Right renal cortex interstitium (tissue), 3 donors: ENCODE results near the gene HLA-DMB. TPM values are rescaled to one million over a fixed set of nuclear protein-coding genes. Genes with fewer than 3 reads are reported as not detected.

ENCODE experiments used
- DNase-seq, 3 donors: peaks; one replicate each; pipeline ENCODE4 v3.0.0-alpha.2; 2013; ENCODE audit warnings: low read depth in 3 of 3, low spot score in 2 of 3
- polyA plus RNA-seq, 3 donors: library from polyadenylated mRNA; unstranded; fragments of 120-200 nt; gene quantifications; one replicate each; pipeline ENCODE4 v1.2.1, GENCODE V29; 2013; ENCODE audit not compliant: insufficient read length in 3 of 3

The HLA-DMB gene
- polyA plus RNA-seq = 10 to 100 TPM; 73.7 to 80.3 (median 74.3) TPM

- DNase-seq = peak; percentile 74 to 79 (median 76)
These were observed at the start of gene HLA-DMB for GRCh38 chr6:32940656-32941213. Gene HLA-DMB, minus strand, starts transcription at chr6:32941028. Its CDS starts 221 bp downstream, at chr6:32940807.

GRCh38 chr6:32989368-32989767, 48.5 kb upstream of the HLA-DMB start:
- DNase-seq = no peak

GRCh38 chr6:32984622-32985389, 44.0 kb upstream of the HLA-DMB start:
- peak in 1 of 3 donors; percentile 76 for DNase-seq

- no peak for DNase-seq
These were observed 43.3 kb upstream of the HLA-DMB start for GRCh38 chr6:32983964-32984621.

- no peak for DNase-seq
These were observed 42.6 kb upstream of the HLA-DMB start for GRCh38 chr6:32983493-32983848.

GRCh38 chr6:32982702-32983492, 42.1 kb upstream of the HLA-DMB start:
- DNase-seq = no peak

- DNase-seq = no peak
These were observed 41.4 kb upstream of the HLA-DMB start for GRCh38 chr6:32982084-32982701.

- DNase-seq = no peak
These were observed 39.7 kb upstream of the HLA-DMB start for GRCh38 chr6:32980488-32981038.

- no peak for DNase-seq
These were observed 39.1 kb upstream of the HLA-DMB start for GRCh38 chr6:32979720-32980487.

- no peak for DNase-seq
These were observed 37.1 kb upstream of the HLA-DMB start for GRCh38 chr6:32977953-32978324.

- DNase-seq = no peak
These were observed 36.6 kb upstream of the HLA-DMB start for GRCh38 chr6:32977272-32977952.

- no peak for DNase-seq
These were observed 35.7 kb upstream of the HLA-DMB start for GRCh38 chr6:32976334-32977069.

- no peak for DNase-seq
These were observed 35.1 kb upstream of the HLA-DMB start for GRCh38 chr6:32975886-32976285.

- no peak for DNase-seq
These were observed 33.9 kb upstream of the HLA-DMB start for GRCh38 chr6:32974541-32975308.

- no peak for DNase-seq
These were observed 33.1 kb upstream of the HLA-DMB start for GRCh38 chr6:32974016-32974333.

- no peak for DNase-seq
These were observed 32.6 kb upstream of the HLA-DMB start for GRCh38 chr6:32973144-32974015.
